Endothelial cell of umbilical vein (primary cell): Measurements from ENCODE around the gene TOMM6. TPM values are rescaled to one million over a fixed set of nuclear protein-coding genes. Genes with fewer than 3 reads are reported as not detected.
A peak's percentile ranks its signal among the peaks of the same experiment; 100 is the strongest.

Experiments
- BruUV-seq: library from RNA; stranded (reverse); fragments of 400-500 nt; replicated peaks from 2 replicates; lab custom pipeline; 2021; lab: Mats Ljungman, UMichigan
- CTCF ChIA-PET: fragments of 300-600, 350-600 bp; sonication (Branson Sonifier 250); formaldehyde crosslinking; loops from one replicate; lab custom pipeline; 2021; ENCODE audit warnings: antibody characterized with exemption, inconsistent platforms; lab: Charles Lee
- POLR2A ChIA-PET: fragments of 300-600, 350-600 bp; sonication (Branson Sonifier 250); formaldehyde crosslinking; loops from one replicate; lab custom pipeline; 2021; ENCODE audit warnings: antibody characterized with exemption, inconsistent platforms; lab: Charles Lee
- DNase-seq: peaks from one replicate; pipeline ENCODE4 v3.0.0-alpha.2; 2011; ENCODE audit warnings: low read depth, low spot score
- FAIRE-seq: peaks from 2 replicates; lab custom pipeline; 2011; peaks lifted over from hg19 to GRCh38; lab: Jason Lieb, UNC
- H2AFZ ChIP-seq: 2 replicates; pipeline ENCODE4 v1.6.0; 2012; ENCODE audit warnings: low read depth, low read length, control low read depth, inconsistent platforms
- H3K27ac ChIP-seq: 2 replicates; pipeline ENCODE4 v1.5.1; 2011; ENCODE audit warnings: low read depth, mild to moderate bottlenecking, control low read depth, low read length, moderate library complexity; ENCODE audit not compliant: insufficient read depth
- H3K27me3 ChIP-seq, 2 experiments: 2 replicates each; pipeline versions ENCODE4 v1.6.0 to v1.6.1; 2011; ENCODE audit warnings: low read length in 2 of 2, mixed read lengths in 1 of 2; ENCODE audit not compliant: control insufficient read depth in 2 of 2, insufficient read depth in 2 of 2
- H3K36me3 ChIP-seq, 2 experiments: 2 replicates in 1 of 2; 3 replicates in 1 of 2; pipeline ENCODE4 v1.5.1; 2011; ENCODE audit warnings: low read length in 2 of 2, mild to moderate bottlenecking in 1 of 2, moderate library complexity in 1 of 2; ENCODE audit not compliant: control insufficient read depth in 2 of 2, insufficient read depth in 2 of 2; ENCODE audit errors: extremely low read depth in 1 of 2
- H3K4me1 ChIP-seq: 3 replicates; pipeline ENCODE4 v1.5.1; 2011; ENCODE audit warnings: mild to moderate bottlenecking, low read length; ENCODE audit not compliant: control insufficient read depth, insufficient read depth; ENCODE audit errors: extremely low read depth
- H3K4me2 ChIP-seq: 2 replicates; pipeline ENCODE4 v1.6.1; 2011; ENCODE audit warnings: low read length, control low read depth, mixed read lengths; ENCODE audit not compliant: insufficient read depth
- H3K4me3 ChIP-seq, 3 experiments: fragments of 200-600 bp in 1 of 3; sonication (generic), shearing (Covaris generic) in 1 of 3; replicated peaks in 1 of 3; 2 replicates each; pipeline ENCODE4 v1.5.1; 2011 to 2016; ENCODE audit warnings: control low read depth in 3 of 3, low read length in 3 of 3, mild to moderate bottlenecking in 2 of 3, inconsistent platforms in 1 of 3, low read depth in 1 of 3, moderate library complexity in 1 of 3; ENCODE audit not compliant: insufficient read depth in 1 of 3
- H3K79me2 ChIP-seq: 2 replicates; pipeline ENCODE4 v1.6.0; 2012; ENCODE audit warnings: low read length, inconsistent platforms; ENCODE audit not compliant: control insufficient read depth, insufficient read depth
- H3K9ac ChIP-seq: replicated peaks from 2 replicates; pipeline ENCODE3; 2011; ENCODE audit warnings: low read length, control low read depth; ENCODE audit not compliant: insufficient read depth; ENCODE audit errors: extremely low read depth
- H3K9me1 ChIP-seq: replicated peaks from 3 replicates; pipeline ENCODE4 v1.6.0; 2011; ENCODE audit warnings: mild to moderate bottlenecking, low read length; ENCODE audit not compliant: control insufficient read depth, insufficient read depth; ENCODE audit errors: extremely low read depth
- H3K9me3 ChIP-seq: replicated peaks from 2 replicates; pipeline ENCODE4 v1.5.1; 2012; ENCODE audit warnings: low read length, inconsistent platforms; ENCODE audit not compliant: control insufficient read depth, insufficient read depth
- H4K20me1 ChIP-seq: replicated peaks from 2 replicates; pipeline ENCODE3; 2011; ENCODE audit warnings: mild to moderate bottlenecking, low read length; ENCODE audit not compliant: control insufficient read depth, insufficient read depth; ENCODE audit errors: extremely low read depth
- EZH2 ChIP-seq: IDR thresholded peaks from 2 replicates; pipeline ENCODE4 v1.6.1; 2012; ENCODE audit warnings: borderline replicate concordance, low read depth, mild to moderate bottlenecking, moderate library complexity, low read length, inconsistent platforms; ENCODE audit not compliant: severe bottlenecking
- FOS ChIP-seq: IDR thresholded peaks from 2 replicates; pipeline ENCODE4 v1.6.1; 2011; ENCODE audit warnings: mild to moderate bottlenecking, low read length, moderate library complexity, borderline replicate concordance; ENCODE audit not compliant: insufficient read depth
- GATA2 ChIP-seq: IDR thresholded peaks from 2 replicates; pipeline ENCODE4 v1.7.0; 2011; ENCODE audit warnings: low read depth, mild to moderate bottlenecking, moderate library complexity, mixed read lengths, low read length; ENCODE audit not compliant: insufficient read length, insufficient read depth
- JUN ChIP-seq: IDR thresholded peaks from 2 replicates; pipeline ENCODE4 v1.6.1; 2011; ENCODE audit warnings: borderline replicate concordance, low read depth; ENCODE audit not compliant: insufficient read length, insufficient read depth
- MYC ChIP-seq: IDR thresholded peaks from one replicate; pipeline ENCODE4 v1.6.1; 2011; ENCODE audit warnings: mild to moderate bottlenecking, low read depth, low read length
- POLR2A ChIP-seq: IDR thresholded peaks from 2 replicates; pipeline ENCODE4 v1.6.1; 2012; ENCODE audit warnings: low read depth, mild to moderate bottlenecking, control low read depth, low read length
- POLR2AphosphoS5 ChIP-seq: IDR thresholded peaks from 2 replicates; pipeline ENCODE4 v1.6.1; 2012; ENCODE audit warnings: low read depth, mild to moderate bottlenecking, control low read depth, low read length, moderate library complexity; ENCODE audit not compliant: insufficient read depth
- dilution Hi-C: fragments of 300-500 bp; cut with MboI; formaldehyde crosslinking; loops from one replicate; pipeline ENCODE4 v1.15.0; 2019; ENCODE audit warnings: low sequenced_read_pairs; ENCODE audit not compliant: extremely low pct_ligation_motif_present
- intact Hi-C: fragments of 100-400 bp; cut with micrococcal nuclease; formaldehyde crosslinking; loops from one replicate; pipeline ENCODE4 v1.10.0; 2022
- polyA plus RNA-seq, 4 experiments: library from polyadenylated mRNA; depleted of rRNA in 3 of 4; stranded (reverse) in 3 of 4; unstranded in 1 of 4; fragments of >200 nt; gene quantifications; 2 replicates each; pipeline versions ENCODE4 v1.2.1 to v1.2.3, GENCODE V29; 2011 to 2012; ENCODE audit warnings: missing spikeins in 1 of 4
- total RNA-seq: library from RNA; stranded (reverse); gene quantifications from 2 replicates; pipeline ENCODE4 v1.2.3, GENCODE V29; 2021
- TF ChIP-seq, protein P1 (sequence below): IDR thresholded peaks from 2 replicates; pipeline ENCODE4 v1.6.1; 2011; ENCODE audit not compliant: insufficient read depth, insufficient read length
- TF ChIP-seq, protein P2 (sequence below), 2 donors: IDR thresholded peaks; 1 replicate in 1 of 2; 2 replicates in 1 of 2; pipeline ENCODE4 v1.5.1; 2011; ENCODE audit warnings: low read length in 2 of 2, mild to moderate bottlenecking in 2 of 2, moderate library complexity in 2 of 2, control low read depth in 1 of 2, inconsistent platforms in 1 of 2, low read depth in 1 of 2; ENCODE audit not compliant: insufficient read depth in 1 of 2; ENCODE audit errors: extremely low read depth in 1 of 2

The TOMM6 gene
- total and polyA plus RNA-seq, 2 donors (not counting 3 experiments of a cell fraction or from before 2014, with no cell fraction given) = 233 to 527 TPM

DNA sequence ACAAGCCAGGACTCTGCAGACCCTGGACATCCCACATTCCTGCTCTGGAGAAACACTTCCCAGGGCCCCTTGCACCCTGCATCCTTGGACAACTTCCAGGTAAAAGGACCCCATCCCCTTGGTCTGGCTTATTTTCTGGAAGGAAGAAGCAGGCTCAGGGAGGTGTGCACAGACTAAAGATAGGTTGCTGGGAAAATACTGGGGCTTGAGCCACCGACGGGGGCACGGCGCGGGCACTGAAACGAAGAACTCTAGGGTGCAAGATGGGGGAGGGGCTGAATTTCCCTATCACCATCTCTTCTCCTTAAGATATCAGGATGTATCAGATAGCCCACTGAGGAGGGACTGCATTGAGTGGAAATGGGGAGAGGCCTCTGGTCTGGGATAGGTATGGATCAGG lies 8.6 kb upstream of the TOMM6 start:
- POLR2A ChIA-PET = no interaction called here
- H3K27me3 ChIP-seq = no peaks in the 10 kb centered on the region
- no peaks in the 10 kb centered on the region for H3K79me2 ChIP-seq
- TF ChIP-seq JUN = no peak
- TF ChIP-seq POLR2A = no peak
- FAIRE-seq (no peak), DNase-seq (no peak)
- peaks cover 18% of the 10 kb centered on the region for H3K4me1 ChIP-seq
- peak overlapping the region; percentile 74 for H2AFZ ChIP-seq
- H3K27ac ChIP-seq = no peak overlapping the region
- H3K9me1 ChIP-seq = no peaks in the 10 kb centered on the region
- H3K36me3 ChIP-seq = peaks cover 5 to 7% of the 10 kb centered on the region in 2 experiments
- dilution Hi-C loops (no loop called here), intact Hi-C loops (no loop called here)
- H3K9me3 ChIP-seq = no peaks in the 10 kb centered on the region
- CTCF ChIA-PET = interaction anchor here (0.9 to 1.7 kb wide), 2 partner anchors 9 to 45 kb away, joined by 3 to 4 read pairs; partner anchors contain the start of gene TOMM6
- H3K4me2 ChIP-seq = peak overlapping the region; percentile 93
- H3K9ac ChIP-seq = peak overlapping the region; percentile 57
- peak overlapping the region in 2 of 3 experiments; percentile 65 to 78 for H3K4me3 ChIP-seq
- TSS peak; percentile 24 for BruUV-seq
- H4K20me1 ChIP-seq = no peaks in the 10 kb centered on the region

DNA sequence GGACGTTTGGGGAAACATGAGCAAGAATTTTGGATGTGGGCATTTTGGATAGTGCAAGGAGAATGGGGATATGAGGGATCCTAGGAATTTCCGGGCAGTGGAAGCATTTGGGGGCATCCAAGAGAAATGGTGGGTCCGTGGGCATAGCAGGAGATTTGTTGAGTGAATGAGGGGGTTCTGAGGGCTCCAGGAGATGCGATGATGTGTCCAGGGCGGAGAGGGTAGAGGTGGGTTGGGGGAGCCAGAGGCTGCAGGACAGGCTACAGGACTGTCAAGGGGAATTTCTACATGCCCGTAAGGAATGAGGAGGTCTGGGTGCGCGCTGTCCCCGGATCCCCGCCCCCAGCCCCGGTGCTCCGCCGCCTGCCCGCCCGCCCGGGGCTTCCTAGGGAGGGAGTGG lies 8.2 kb upstream of the TOMM6 start:
- H3K27me3 ChIP-seq = no peaks in the 10 kb centered on the region
- no peaks in the 10 kb centered on the region for H3K79me2 ChIP-seq
- H4K20me1 ChIP-seq = no peaks in the 10 kb centered on the region
- dilution Hi-C loops = no loop called here
- H3K36me3 ChIP-seq = peaks cover 5 to 7% of the 10 kb centered on the region in 2 experiments
- TF ChIP-seq GATA2 (no peak), FOS (no peak), MYC (no peak), EZH2 (no peak), POLR2A (no peak), JUN (no peak), POLR2AphosphoS5 (no peak)
- TF ChIP-seq, protein P1, sequence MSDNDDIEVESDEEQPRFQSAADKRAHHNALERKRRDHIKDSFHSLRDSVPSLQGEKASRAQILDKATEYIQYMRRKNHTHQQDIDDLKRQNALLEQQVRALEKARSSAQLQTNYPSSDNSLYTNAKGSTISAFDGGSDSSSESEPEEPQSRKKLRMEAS = no peak
- TF ChIP-seq, protein P2, sequence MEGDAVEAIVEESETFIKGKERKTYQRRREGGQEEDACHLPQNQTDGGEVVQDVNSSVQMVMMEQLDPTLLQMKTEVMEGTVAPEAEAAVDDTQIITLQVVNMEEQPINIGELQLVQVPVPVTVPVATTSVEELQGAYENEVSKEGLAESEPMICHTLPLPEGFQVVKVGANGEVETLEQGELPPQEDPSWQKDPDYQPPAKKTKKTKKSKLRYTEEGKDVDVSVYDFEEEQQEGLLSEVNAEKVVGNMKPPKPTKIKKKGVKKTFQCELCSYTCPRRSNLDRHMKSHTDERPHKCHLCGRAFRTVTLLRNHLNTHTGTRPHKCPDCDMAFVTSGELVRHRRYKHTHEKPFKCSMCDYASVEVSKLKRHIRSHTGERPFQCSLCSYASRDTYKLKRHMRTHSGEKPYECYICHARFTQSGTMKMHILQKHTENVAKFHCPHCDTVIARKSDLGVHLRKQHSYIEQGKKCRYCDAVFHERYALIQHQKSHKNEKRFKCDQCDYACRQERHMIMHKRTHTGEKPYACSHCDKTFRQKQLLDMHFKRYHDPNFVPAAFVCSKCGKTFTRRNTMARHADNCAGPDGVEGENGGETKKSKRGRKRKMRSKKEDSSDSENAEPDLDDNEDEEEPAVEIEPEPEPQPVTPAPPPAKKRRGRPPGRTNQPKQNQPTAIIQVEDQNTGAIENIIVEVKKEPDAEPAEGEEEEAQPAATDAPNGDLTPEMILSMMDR (IDR thresholded peaks at IDR 0.05; ENCODE audit: extremely low read depth in 1 of 2, insufficient read depth in 1 of 2, low read depth in 1 of 2, low read length in 2 of 2) = no peak
- DNase-seq = peak; percentile 17
- H3K9ac ChIP-seq = peak overlapping the region; percentile 57
- FAIRE-seq = no peak
- no peaks in the 10 kb centered on the region for H3K9me1 ChIP-seq
- BruUV-seq = no TSS peak
- intact Hi-C loops = no loop called here
- no peak overlapping the region for H3K27ac ChIP-seq
- ChIA-PET CTCF (interaction anchor here (0.6 to 1.0 kb wide), 10 partner anchors 11 to 325 kb away, joined by 3 to 7 read pairs (median 3); partner anchors contain the start of genes BYSL and MED20), POLR2A (no interaction called here)
- H3K4me1 ChIP-seq = peaks cover 18% of the 10 kb centered on the region
- peak overlapping the region; percentile 74 for H2AFZ ChIP-seq
- H3K9me3 ChIP-seq = no peaks in the 10 kb centered on the region
- H3K4me2 ChIP-seq = peak overlapping the region; percentile 93
- peak overlapping the region; percentile 65 to 78 (median 66) for H3K4me3 ChIP-seq
